ENCODE measurements around the gene HOXC13. TPM values are rescaled to one million over a fixed set of nuclear protein-coding genes. Genes with fewer than 3 reads are reported as not detected.

Gene HOXC13
- total RNA-seq, 1 donor from 2014 or later: not detected

GRCh38 chr12:53964315-53964713 lies 25.7 kb downstream of the HOXC13 start:
- TF ChIP-seq CTCF (IDR thresholded peaks at IDR 0.05): no peak
- Histone ChIP-seq H3K36me3 (no peaks in the 10 kb centered on the region), H3K4me1 (peaks cover 13% of the 10 kb centered on the region), H3K4me3 (no peak overlapping the region), H3K27me3 (ENCODE audit: low read depth) (peaks cover 100% of the 10 kb centered on the region), H3K27ac (no peak overlapping the region), H3K9me3 (no peaks in the 10 kb centered on the region)
- ATAC-seq: no peak
- no peak for DNase-seq
- intact Hi-C loops (cut with DNase I): no loop called here

- Histone ChIP-seq H3K27ac (no peak overlapping the region), H3K4me3 (no peak overlapping the region), H3K9me3 (no peaks in the 10 kb centered on the region), H3K36me3 (no peaks in the 10 kb centered on the region), H3K27me3 (ENCODE audit: low read depth) (peaks cover 100% of the 10 kb centered on the region), H3K4me1 (peaks cover 13% of the 10 kb centered on the region)
- TF ChIP-seq CTCF (IDR thresholded peaks at IDR 0.05): no peak
- ATAC-seq (no peak), DNase-seq (no peak)
- intact Hi-C loops (cut with DNase I): no loop called here
Observed at GRCh38 chr12:53965281-53966084, 26.9 kb downstream of the HOXC13 start.

- intact Hi-C loops (cut with DNase I): no loop called here
- no peaks in the 10 kb centered on the region for H3K9me3 ChIP-seq
- H3K36me3 ChIP-seq: no peaks in the 10 kb centered on the region
- DNase-seq (no peak), ATAC-seq (no peak)
- H3K27ac ChIP-seq: no peak overlapping the region
- H3K4me3 ChIP-seq: no peak overlapping the region
- no peak for TF ChIP-seq CTCF (IDR thresholded peaks at IDR 0.05)
- H3K4me1 ChIP-seq: peaks cover 13% of the 10 kb centered on the region
- H3K27me3 ChIP-seq (ENCODE audit: low read depth): peaks cover 100% of the 10 kb centered on the region
Observed at GRCh38 chr12:53966085-53966384, 27.4 kb downstream of the HOXC13 start.

- DNase-seq (no peak), ATAC-seq (no peak)
- no peak for TF ChIP-seq CTCF (IDR thresholded peaks at IDR 0.05)
- Histone ChIP-seq H3K9me3 (no peaks in the 10 kb centered on the region), H3K4me3 (no peak overlapping the region), H3K27me3 (ENCODE audit: low read depth) (peaks cover 100% of the 10 kb centered on the region), H3K27ac (no peak overlapping the region), H3K36me3 (no peaks in the 10 kb centered on the region), H3K4me1 (peaks cover 13% of the 10 kb centered on the region)
- intact Hi-C loops (cut with DNase I): no loop called here
Observed at GRCh38 chr12:53966385-53967133, 27.9 kb downstream of the HOXC13 start.

GRCh38 chr12:53967421-53967925 lies 28.8 kb downstream of the HOXC13 start:
- Histone ChIP-seq H3K36me3 (no peaks in the 10 kb centered on the region), H3K27me3 (ENCODE audit: low read depth) (peaks cover 100% of the 10 kb centered on the region), H3K4me3 (no peak overlapping the region), H3K27ac (no peak overlapping the region), H3K9me3 (no peaks in the 10 kb centered on the region), H3K4me1 (peaks cover 13% of the 10 kb centered on the region)
- ATAC-seq (no peak), DNase-seq (no peak)
- no peak for TF ChIP-seq CTCF (IDR thresholded peaks at IDR 0.05)
- intact Hi-C loops (cut with DNase I): no loop called here

Data from lower lobe of right lung (tissue), 2 donors.